Liver (tissue), 9 donors: ENCODE results near the gene KRTAP1-4. TPM values are rescaled to one million over a fixed set of nuclear protein-coding genes. Genes with fewer than 3 reads are reported as not detected.
"Not testable (repeated sequence)": the region's sequence is repeated elsewhere in the genome, so short reads cannot be mapped to it uniquely, and the experiment has no call there.

Experiments
- DNase-seq: peaks from one replicate; pipeline ENCODE4 v3.0.0-alpha.2; 2017; ENCODE audit warnings: low spot score
- H3K27ac ChIP-seq, 2 donors: one replicate each; pipeline ENCODE4 v1.7.0; 2013; ENCODE audit warnings: inconsistent platforms in 2 of 2, low read length in 2 of 2, control low read depth in 1 of 2, low read depth in 1 of 2, mild to moderate bottlenecking in 1 of 2
- H3K27me3 ChIP-seq, 4 donors: one replicate each; pipeline versions ENCODE4 v1.6.1 to v1.7.0; 2013; ENCODE audit warnings: low read length in 3 of 4, inconsistent platforms in 1 of 4, mild to moderate bottlenecking in 1 of 4, moderate library complexity in 1 of 4; ENCODE audit not compliant: control insufficient read depth in 4 of 4, insufficient read depth in 4 of 4
- H3K36me3 ChIP-seq, 4 donors: one replicate each; pipeline versions ENCODE4 v1.6.1 to v1.7.0; 2013; ENCODE audit warnings: low read length in 3 of 4, mild to moderate bottlenecking in 3 of 4, low read depth in 1 of 4, moderate library complexity in 1 of 4; ENCODE audit not compliant: control insufficient read depth in 4 of 4, insufficient read depth in 3 of 4
- H3K4me1 ChIP-seq, 4 donors: one replicate each; pipeline versions ENCODE4 v1.6.1 to v1.7.0; 2013; ENCODE audit warnings: low read length in 3 of 4, mild to moderate bottlenecking in 3 of 4, moderate library complexity in 1 of 4; ENCODE audit not compliant: control insufficient read depth in 4 of 4, insufficient read depth in 4 of 4
- H3K4me3 ChIP-seq, 3 donors: one replicate each; pipeline versions ENCODE4 v1.6.1 to v1.7.0; 2013; ENCODE audit warnings: low read length in 3 of 3, control low read depth in 1 of 3, low read depth in 1 of 3, mild to moderate bottlenecking in 1 of 3
- H3K9ac ChIP-seq, 2 donors: one replicate each; pipeline ENCODE4 v1.7.0; 2013; ENCODE audit warnings: low read length in 2 of 2, mild to moderate bottlenecking in 2 of 2, moderate library complexity in 2 of 2, control low read depth in 1 of 2, low read depth in 1 of 2
- H3K9me3 ChIP-seq, 4 donors: one replicate each; pipeline versions ENCODE4 v1.6.1 to v1.7.0; 2013; ENCODE audit warnings: low read length in 3 of 4; ENCODE audit not compliant: control insufficient read depth in 4 of 4
- ATF3 ChIP-seq: IDR thresholded peaks from 2 replicates; pipeline ENCODE4 v1.6.1; 2016; ENCODE audit warnings: antibody characterized with exemption
- CTCF ChIP-seq: fragments of 150-350 bp; IDR thresholded peaks from 2 replicates; pipeline ENCODE4 v1.5.1; 2017; ENCODE audit warnings: improper control_type of control experiment, low read depth, low read length; ENCODE audit not compliant: missing input control
- FOXA1 ChIP-seq: IDR thresholded peaks from 2 replicates; pipeline ENCODE4 v1.6.1; 2016; ENCODE audit warnings: antibody characterized with exemption
- FOXA2 ChIP-seq: IDR thresholded peaks from 2 replicates; pipeline ENCODE4 v1.6.1; 2016; ENCODE audit warnings: antibody characterized with exemption
- GABPA ChIP-seq, 2 donors: IDR thresholded peaks in 1 of 2; conservative IDR thresholded peaks in 1 of 2; 2 replicates each; pipeline ENCODE4 v1.6.1; 2016; ENCODE audit warnings: antibody characterized with exemption in 2 of 2, mild to moderate bottlenecking in 1 of 2, moderate library complexity in 1 of 2
- JUND ChIP-seq, 2 donors: IDR thresholded peaks; 2 replicates each; pipeline ENCODE4 v1.6.1; 2016; ENCODE audit warnings: antibody characterized with exemption in 2 of 2
- RAD21 ChIP-seq, 2 donors: IDR thresholded peaks; 2 replicates each; pipeline ENCODE4 v1.6.1; 2016; ENCODE audit warnings: antibody characterized with exemption in 2 of 2, mild to moderate bottlenecking in 2 of 2
- REST ChIP-seq: IDR thresholded peaks from 2 replicates; pipeline ENCODE4 v1.6.1; 2016; ENCODE audit warnings: antibody characterized with exemption, mild to moderate bottlenecking
- TAF1 ChIP-seq: conservative IDR thresholded peaks from 2 replicates; pipeline ENCODE4 v1.6.1; 2016; ENCODE audit warnings: antibody characterized with exemption, mild to moderate bottlenecking
- WGBS: extraction: QIAGEN DNeasy Blood & Tissue Kit; methylation state at CpG from one replicate; pipeline ENCODE4 v1.1.7; 2013; 5-methylcytosine and 5-hydroxymethylcytosine counted together
- polyA plus RNA-seq, 2 donors: library from polyadenylated mRNA; stranded (reverse) in 1 of 2; unstranded in 1 of 2; fragments of 200-250 nt in 1 of 2; fragments of >200 nt in 1 of 2; fragmentation: Nextera tagmentation in 1 of 2; extraction: Ambion mirVana in 1 of 2; gene quantifications; one replicate each; pipeline versions ENCODE4 v1.2.1 to v1.2.3, GENCODE V29; 2013 to 2015
- total RNA-seq, 2 donors: library from RNA; depleted of rRNA; stranded (reverse); fragments of >200 nt; gene quantifications; one replicate each; pipeline ENCODE4 v1.2.3, GENCODE V29; 2014
- TF ChIP-seq, protein P1 (sequence below): IDR thresholded peaks from 2 replicates; pipeline ENCODE4 v1.6.1; 2016; ENCODE audit warnings: antibody characterized with exemption
- TF ChIP-seq, protein P2 (sequence below): IDR thresholded peaks from 2 replicates; pipeline ENCODE4 v1.6.1; 2016; ENCODE audit warnings: antibody characterized with exemption
- donor health status: healthy.
- donor health status: healthy.
- donor health status: healthy.
- donor health status: healthy.
- donor health status: healthy.

KRTAP1-4 gene
- total and polyA plus RNA-seq, 4 donors = not detected

- TF ChIP-seq, protein P1, sequence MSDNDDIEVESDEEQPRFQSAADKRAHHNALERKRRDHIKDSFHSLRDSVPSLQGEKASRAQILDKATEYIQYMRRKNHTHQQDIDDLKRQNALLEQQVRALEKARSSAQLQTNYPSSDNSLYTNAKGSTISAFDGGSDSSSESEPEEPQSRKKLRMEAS = no peak
- Histone ChIP-seq H3K27me3 (peaks cover 0 to 9% (median 0%) of the 10 kb centered on the region in 4 donors), H3K36me3 (no peaks in the 10 kb centered on the region), H3K4me3 (no peak overlapping the region), H3K4me1 (no peaks in the 10 kb centered on the region), H3K27ac (no peak overlapping the region), H3K9me3 (no peaks in the 10 kb centered on the region), H3K9ac (no peak overlapping the region)
- no peak for DNase-seq
- 88% methylated on average over 1 of the region's 1 CpG for WGBS
These were observed 27.6 kb upstream of the KRTAP1-4 start for GRCh38 chr17:41057547-41057946.

DNA sequence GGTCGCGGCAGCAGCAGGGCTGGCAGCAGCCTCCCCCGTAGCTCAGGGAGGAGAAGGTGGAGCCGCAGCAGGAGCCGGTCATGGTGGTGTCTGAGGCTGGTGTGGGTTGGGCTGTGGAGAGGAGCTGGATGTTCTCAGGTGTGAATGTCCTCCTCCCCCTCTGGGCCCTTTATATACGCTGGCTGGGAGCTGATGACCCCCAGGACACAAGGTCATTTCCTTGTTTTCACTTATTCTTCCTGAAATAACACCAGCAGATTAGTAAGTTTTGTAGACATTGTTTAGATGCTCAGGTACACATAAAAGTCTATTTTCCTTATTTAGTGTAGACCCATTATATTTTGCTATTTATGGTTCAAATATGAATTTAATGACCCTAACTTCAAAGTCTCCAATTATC, 25.1 kb upstream of the KRTAP1-4 start, which contains the start of gene KRTAP2-2:
TSS of gene KRTAP2-2 (minus strand) at position 101 of the 400 bp plus-strand sequence. CDS start at position 82, 19 bp downstream.
- H3K4me3 ChIP-seq, H3K9ac ChIP-seq: not testable (repeated sequence)

GRCh38 chr17:41054556-41054955, 24.6 kb upstream of the KRTAP1-4 start:
- H3K27me3 ChIP-seq, DNase-seq, H3K4me3 ChIP-seq, H3K9ac ChIP-seq, H3K4me1 ChIP-seq, H3K9me3 ChIP-seq, H3K36me3 ChIP-seq, H3K27ac ChIP-seq: not testable (repeated sequence)
- 60% methylated on average over 9 of the region's 9 CpGs for WGBS

More for the DNA sequence above, 25.1 kb upstream of the KRTAP1-4 start, which contains the start of gene KRTAP2-2:
- H3K9me3 ChIP-seq, H3K36me3 ChIP-seq, H3K27me3 ChIP-seq, H3K4me1 ChIP-seq, DNase-seq, H3K27ac ChIP-seq: not testable (repeated sequence)
- WGBS = 27% methylated on average over 1 of the region's 6 CpGs

- H3K9ac ChIP-seq = no peak overlapping the region
- H3K4me1 ChIP-seq = no peaks in the 10 kb centered on the region
- H3K36me3 ChIP-seq = no peaks in the 10 kb centered on the region
- no peak for TF ChIP-seq FOXA1
- no peak for TF ChIP-seq REST
- TF ChIP-seq TAF1 = no peak
- no peak for TF ChIP-seq CTCF
- TF ChIP-seq, protein P1 = no peak
- TF ChIP-seq JUND (IDR thresholded peaks at IDR 0.05) = no peak
- TF ChIP-seq GABPA (IDR thresholded peaks at IDR 0.05 in 1 of 2, conservative IDR thresholded peaks at IDR 0.05 in 1 of 2) = no peak
- no peak for TF ChIP-seq FOXA2
- TF ChIP-seq ATF3 = no peak
- TF ChIP-seq, protein P2, sequence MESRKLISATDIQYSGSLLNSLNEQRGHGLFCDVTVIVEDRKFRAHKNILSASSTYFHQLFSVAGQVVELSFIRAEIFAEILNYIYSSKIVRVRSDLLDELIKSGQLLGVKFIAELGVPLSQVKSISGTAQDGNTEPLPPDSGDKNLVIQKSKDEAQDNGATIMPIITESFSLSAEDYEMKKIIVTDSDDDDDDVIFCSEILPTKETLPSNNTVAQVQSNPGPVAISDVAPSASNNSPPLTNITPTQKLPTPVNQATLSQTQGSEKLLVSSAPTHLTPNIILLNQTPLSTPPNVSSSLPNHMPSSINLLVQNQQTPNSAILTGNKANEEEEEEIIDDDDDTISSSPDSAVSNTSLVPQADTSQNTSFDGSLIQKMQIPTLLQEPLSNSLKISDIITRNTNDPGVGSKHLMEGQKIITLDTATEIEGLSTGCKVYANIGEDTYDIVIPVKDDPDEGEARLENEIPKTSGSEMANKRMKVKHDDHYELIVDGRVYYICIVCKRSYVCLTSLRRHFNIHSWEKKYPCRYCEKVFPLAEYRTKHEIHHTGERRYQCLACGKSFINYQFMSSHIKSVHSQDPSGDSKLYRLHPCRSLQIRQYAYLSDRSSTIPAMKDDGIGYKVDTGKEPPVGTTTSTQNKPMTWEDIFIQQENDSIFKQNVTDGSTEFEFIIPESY = no peak
- no peak for TF ChIP-seq RAD21 (IDR thresholded peaks at IDR 0.05)
- 87% methylated on average over 4 of the region's 4 CpGs for WGBS
- H3K9me3 ChIP-seq = no peaks in the 10 kb centered on the region
- H3K27ac ChIP-seq = no peak overlapping the region
- DNase-seq = no peak
- H3K4me3 ChIP-seq = no peak overlapping the region
- no peaks in the 10 kb centered on the region for H3K27me3 ChIP-seq
These were observed 24.0 kb upstream of the KRTAP1-4 start for GRCh38 chr17:41054025-41054424.
